Panc1 (cell line): ENCODE measurements around the gene TMTC2. TPM values are rescaled to one million over a fixed set of nuclear protein-coding genes. Genes with fewer than 3 reads are reported as not detected.

ENCODE experiments used
- ATAC-seq: fragments of 200-7000 bp; cut with Tn5 transposase; 2 replicates; pipeline ENCODE4 v1.9.1; 2020; ENCODE audit warnings: mild to moderate bottlenecking, moderate library complexity
- BruUV-seq: library from RNA; stranded (reverse); fragments of 400-500 nt; replicated peaks from 2 replicates; lab custom pipeline; 2021; lab: Mats Ljungman, UMichigan
- CTCF ChIA-PET: fragments of 300-600 bp; sonication (Branson Sonifier 250); formaldehyde crosslinking; loops from one replicate; lab custom pipeline; 2022; ENCODE audit warnings: antibody characterized with exemption; lab: Charles Lee
- POLR2A ChIA-PET: fragments of 300-600 bp; sonication (Branson Sonifier 250); formaldehyde crosslinking; loops from one replicate; lab custom pipeline; 2022; ENCODE audit warnings: antibody characterized with exemption; lab: Charles Lee
- DNase-seq: peaks from one replicate; pipeline ENCODE4 v3.0.0-alpha.2; 2010; ENCODE audit warnings: low read depth, low spot score
- H3K27ac ChIP-seq: 2 replicates; pipeline ENCODE4 v1.5.1; 2011; ENCODE audit warnings: mild to moderate bottlenecking, low read length, inconsistent platforms
- H3K27me3 ChIP-seq: fragments of 200-500 bp; sonication (Bioruptor generic); 2 replicates; pipeline ENCODE4 v1.6.0; 2014; ENCODE audit warnings: low read length, inconsistent platforms; ENCODE audit not compliant: control insufficient read depth, insufficient read depth
- H3K36me3 ChIP-seq: fragments of 200-500 bp; sonication (Bioruptor generic); 2 replicates; pipeline ENCODE4 v1.5.1; 2014; ENCODE audit warnings: inconsistent platforms, mild to moderate bottlenecking, low read length, moderate library complexity; ENCODE audit not compliant: control insufficient read depth, insufficient read depth
- H3K4me1 ChIP-seq: 2 replicates; pipeline ENCODE4 v1.5.1; 2011; ENCODE audit warnings: inconsistent platforms, mild to moderate bottlenecking, low read length, moderate library complexity; ENCODE audit not compliant: control insufficient read depth, insufficient read depth
- H3K4me3 ChIP-seq, 2 experiments: 2 replicates each; pipeline ENCODE4 v1.5.1; 2011 to 2012; ENCODE audit warnings: low read depth in 2 of 2, low read length in 2 of 2, mild to moderate bottlenecking in 2 of 2, inconsistent platforms in 1 of 2, moderate library complexity in 1 of 2
- H3K9me3 ChIP-seq: fragments of 200-500 bp; sonication (Bioruptor generic); 2 replicates; pipeline ENCODE4 v1.5.1; 2014; ENCODE audit warnings: low read depth, mild to moderate bottlenecking, inconsistent platforms, low read length, moderate library complexity; ENCODE audit not compliant: control insufficient read depth, insufficient read depth
- CTCF ChIP-seq: fragments of 450-650 bp; IDR thresholded peaks from 2 replicates; pipeline ENCODE4 v1.5.1; 2017; ENCODE audit warnings: mild to moderate bottlenecking
- POLR2AphosphoS5 ChIP-seq: IDR thresholded peaks from 2 replicates; pipeline ENCODE4 v1.6.1; 2012; ENCODE audit warnings: mild to moderate bottlenecking, low read depth, low read length, moderate library complexity
- REST ChIP-seq, 2 experiments: IDR thresholded peaks; 2 replicates each; pipeline ENCODE4 v1.6.1; 2011 to 2012; ENCODE audit warnings: low read depth in 2 of 2, control low read depth in 1 of 2, low read length in 1 of 2, mild to moderate bottlenecking in 1 of 2, moderate library complexity in 1 of 2; ENCODE audit not compliant: insufficient read depth in 1 of 2
- SIN3A ChIP-seq: IDR thresholded peaks from 2 replicates; pipeline ENCODE4 v1.6.1; 2012; ENCODE audit warnings: low read depth, mild to moderate bottlenecking, low read length, moderate library complexity, borderline replicate concordance; ENCODE audit not compliant: insufficient read depth
- TCF7L2 ChIP-seq: IDR thresholded peaks from 2 replicates; pipeline ENCODE4 v1.6.1; 2011; ENCODE audit warnings: mild to moderate bottlenecking, low read depth, low read length, inconsistent platforms
- in situ Hi-C: cut with HindIII; loops from 2 replicates; pipeline ENCODE4 v1.10.0; 2016; ENCODE audit warnings: low sequenced_read_pairs, low pct_unique_long_range_greater_than_20kb
- intact Hi-C: fragments of 100-400 bp; cut with micrococcal nuclease; formaldehyde crosslinking; loops from one replicate; pipeline ENCODE4 v1.10.0; 2022; ENCODE audit not compliant: unreplicated experiment
- total RNA-seq: library from RNA; stranded (reverse); gene quantifications from one replicate; pipeline ENCODE4 v1.2.1, GENCODE V29; 2021; ENCODE audit not compliant: unreplicated experiment

TMTC2 gene
- total RNA-seq, 1 experiment from 2014 or later = 5.7 TPM

GRCh38 chr12:83172866-83173649 is 486.4 kb downstream of the TMTC2 start:
- intact Hi-C loops (no loop called here), in situ Hi-C loops (no loop called here)
- DNase-seq (no peak), ATAC-seq (no peak)
- Histone ChIP-seq H3K9me3 (no peaks in the 10 kb centered on the region), H3K27me3 (no peaks in the 10 kb centered on the region), H3K27ac (no peak overlapping the region), H3K36me3 (no peaks in the 10 kb centered on the region), H3K4me1 (no peaks in the 10 kb centered on the region), H3K4me3 (no peak overlapping the region)
- no TSS peak for BruUV-seq
- POLR2A ChIA-PET = no interaction called here
- TF ChIP-seq REST (IDR thresholded peaks at IDR 0.05; ENCODE audit: insufficient read depth in 1 of 2, low read depth in 2 of 2, low read length in 1 of 2) = no peak
- no peak for TF ChIP-seq TCF7L2
- CTCF ChIA-PET = no interaction called here

- POLR2A ChIA-PET = no interaction called here
- CTCF ChIA-PET = no interaction called here
- H3K4me3 ChIP-seq = no peak overlapping the region
- no peaks in the 10 kb centered on the region for H3K36me3 ChIP-seq
- no peak overlapping the region for H3K27ac ChIP-seq
- intact Hi-C loops (no loop called here), in situ Hi-C loops (no loop called here)
- no TSS peak for BruUV-seq
- DNase-seq = no peak
- H3K9me3 ChIP-seq = no peaks in the 10 kb centered on the region
- ATAC-seq = no peak
- no peaks in the 10 kb centered on the region for H3K27me3 ChIP-seq
- TF ChIP-seq POLR2AphosphoS5 (no peak), CTCF (no peak), SIN3A (no peak), REST (IDR thresholded peaks at IDR 0.05; ENCODE audit: insufficient read depth in 1 of 2, low read depth in 2 of 2, low read length in 1 of 2) (no peak), TCF7L2 (no peak)
- H3K4me1 ChIP-seq = no peaks in the 10 kb centered on the region
Observed at GRCh38 chr12:83179999-83180398, 493.3 kb downstream of the TMTC2 start.
